ENCODE measurements around the gene KIRREL1. TPM values are rescaled to one million over a fixed set of nuclear protein-coding genes. Genes with fewer than 3 reads are reported as not detected.

Gene KIRREL1
- total and polyA plus RNA-seq, 2 of the 8 experiments (the other 6 are each of a cell fraction or from before 2014, with no cell fraction given) = 14.2 to 39.0 TPM

DNA sequence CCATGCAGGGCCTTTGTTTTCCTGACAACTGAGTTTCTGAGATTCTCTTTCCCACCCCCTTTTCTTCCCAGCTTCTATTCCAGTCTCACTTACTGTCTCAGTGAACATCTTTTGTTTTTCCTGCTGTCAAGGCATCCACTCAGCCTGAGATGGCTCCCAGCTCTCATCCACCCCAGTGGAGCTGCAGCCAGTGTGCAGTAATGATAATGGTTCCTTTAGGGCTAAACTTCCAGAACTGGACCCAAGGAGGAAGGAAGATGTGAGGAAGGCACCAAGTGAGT lies 44.4 kb upstream of the KIRREL1 start:
- H3K23ac ChIP-seq (ENCODE audit: insufficient read length) = no peak overlapping the region
- H2BK20ac ChIP-seq (ENCODE audit: low read length) = no peak overlapping the region
- H3K4ac ChIP-seq (replicated peaks; ENCODE audit: insufficient read length, low read depth, low read length) = no peak overlapping the region
- no peak for TF ChIP-seq NRF1 (IDR thresholded peaks at IDR 0.05; ENCODE audit: low read depth, low read length)
- TF ChIP-seq EGR1 (IDR thresholded peaks at IDR 0.05; ENCODE audit: borderline replicate concordance, low read depth, low read length) = no peak
- no peak for TF ChIP-seq RNF2 (IDR thresholded peaks at IDR 0.05; ENCODE audit: borderline replicate concordance, low read depth, low read length, missing control alignments, poor library complexity, severe bottlenecking)
- no peak for TF ChIP-seq KDM5A (IDR thresholded peaks at IDR 0.05; ENCODE audit: low read length)
- no peak for TF ChIP-seq PHF8 (conservative IDR thresholded peaks at IDR 0.05; ENCODE audit: low read depth, low read length)
- H2AFZ ChIP-seq (ENCODE audit: low read length) = no peak overlapping the region
- no peak overlapping the region for H2BK120ac ChIP-seq (replicated peaks; ENCODE audit: low read depth, low read length)
- H3K14ac ChIP-seq (ENCODE audit: insufficient read length) = no peak overlapping the region
- ChIA-PET POLR2A (ENCODE audit: partially characterized antibody) (no interaction called here), CTCF (ENCODE audit: partially characterized antibody) (interaction anchor here (0.6 to 9.8 kb wide), 47 partner anchors 10 to 748 kb away, joined by 3 to 110 read pairs (median 5); no protein-coding TSS in a partner anchor)
- no peak overlapping the region for H3K4me2 ChIP-seq (ENCODE audit: insufficient read depth in 1 of 2, low read depth in 2 of 2, low read length in 2 of 2)
- H3K4me1 ChIP-seq (replicated peaks in 1 of 4; ENCODE audit: control insufficient read depth in 3 of 4, insufficient read depth in 4 of 4, low read length in 3 of 4) = no peaks in the 10 kb centered on the region
- H3K56ac ChIP-seq (replicated peaks; ENCODE audit: insufficient read length, low read depth, low read length) = no peak overlapping the region
- H3K36me3 ChIP-seq (ENCODE audit: control insufficient read depth in 2 of 4, insufficient read depth in 4 of 4, low read length in 3 of 4) = no peaks in the 10 kb centered on the region
- H2BK12ac ChIP-seq (ENCODE audit: low read depth, low read length) = no peak overlapping the region
- H4K8ac ChIP-seq (ENCODE audit: extremely low read depth, insufficient read depth, low read length) = no peak overlapping the region
- H3K18ac ChIP-seq (ENCODE audit: extremely low read depth, low read length) = no peak overlapping the region
- no peak overlapping the region for H2BK5ac ChIP-seq (ENCODE audit: low read depth, low read length)
- H2BK15ac ChIP-seq (ENCODE audit: low read length) = no peak overlapping the region
- no peak overlapping the region for H3K4me3 ChIP-seq (ENCODE audit: extremely low read depth in 1 of 4, insufficient read depth in 2 of 4, low read depth in 3 of 4, low read length in 4 of 4)
- no peak overlapping the region for H2AK5ac ChIP-seq (ENCODE audit: low read depth, low read length)
- H4K5ac ChIP-seq (ENCODE audit: insufficient read length, low read depth, low read length) = no peak overlapping the region
- H3K9me3 ChIP-seq (ENCODE audit: insufficient read depth in 2 of 2, low read depth in 1 of 2, low read length in 1 of 2) = no peaks in the 10 kb centered on the region
- H3K79me2 ChIP-seq (ENCODE audit: control insufficient read depth in 1 of 2, insufficient read depth in 2 of 2, low read length in 2 of 2) = no peaks in the 10 kb centered on the region
- H3K27me3 ChIP-seq (replicated peaks in 1 of 4; ENCODE audit: control insufficient read depth in 3 of 4, extremely low read depth in 1 of 4, insufficient read depth in 3 of 4, low read length in 3 of 4) = no peaks in the 10 kb centered on the region
- no peak for FAIRE-seq
- H3K79me1 ChIP-seq (ENCODE audit: low read depth, low read length) = no peaks in the 10 kb centered on the region
- 0 out of 2 replicates have a peak, but pooled peaks cover 2% of the 10 kb centered on the region for H3K23me2 ChIP-seq (ENCODE audit: low read depth, low read length)
- H3K9ac ChIP-seq (replicated peaks in 1 of 4; ENCODE audit: extremely low read depth in 1 of 4, low read depth in 3 of 4, low read length in 3 of 4) = no peak overlapping the region; a peak in 1 of 7 replicates
- DNase-seq (ENCODE audit: low read depth in 1 of 2, low spot score in 2 of 2) = no peak
- no peaks in the 10 kb centered on the region for H4K20me1 ChIP-seq (replicated peaks in 1 of 2; ENCODE audit: control insufficient read depth in 1 of 2, insufficient read depth in 2 of 2, low read length in 2 of 2)
- no peak overlapping the region for H4K91ac ChIP-seq (replicated peaks; ENCODE audit: insufficient read length, low read length)
- no peak overlapping the region for H3K27ac ChIP-seq (ENCODE audit: low read depth, low read length)
